ENCODE results near the gene PPP1R16B.

Gene PPP1R16B

GRCh38 chr20:38880952-38881735 lies 75.6 kb downstream of the PPP1R16B start:
- TF ChIP-seq FOXP2 (optimal IDR thresholded peaks at IDR 0.05; ENCODE audit: borderline replicate concordance, extremely low read depth, extremely low read length, insufficient read depth) (no peak), REST (IDR thresholded peaks at IDR 0.05; ENCODE audit: insufficient read depth in 1 of 2, low read depth in 2 of 2, low read length in 2 of 2) (no peak), POLR2AphosphoS5 (IDR thresholded peaks at IDR 0.05; ENCODE audit: low read depth, low read length) (no peak), SIN3A (IDR thresholded peaks at IDR 0.05; ENCODE audit: borderline replicate concordance, insufficient read depth, low read length) (no peak), TAF1 (IDR thresholded peaks at IDR 0.05; ENCODE audit: borderline replicate concordance, insufficient read depth, low read length) (no peak)

- TF ChIP-seq SIN3A (IDR thresholded peaks at IDR 0.05; ENCODE audit: borderline replicate concordance, insufficient read depth, low read length) (no peak), POLR2AphosphoS5 (IDR thresholded peaks at IDR 0.05; ENCODE audit: low read depth, low read length) (no peak), REST (IDR thresholded peaks at IDR 0.05; ENCODE audit: insufficient read depth in 1 of 2, low read depth in 2 of 2, low read length in 2 of 2) (no peak), TAF1 (IDR thresholded peaks at IDR 0.05; ENCODE audit: borderline replicate concordance, insufficient read depth, low read length) (no peak), FOXP2 (optimal IDR thresholded peaks at IDR 0.05; ENCODE audit: borderline replicate concordance, extremely low read depth, extremely low read length, insufficient read depth) (no peak)
Observed at GRCh38 chr20:38881806-38882440, 76.4 kb downstream of the PPP1R16B start.

DNA sequence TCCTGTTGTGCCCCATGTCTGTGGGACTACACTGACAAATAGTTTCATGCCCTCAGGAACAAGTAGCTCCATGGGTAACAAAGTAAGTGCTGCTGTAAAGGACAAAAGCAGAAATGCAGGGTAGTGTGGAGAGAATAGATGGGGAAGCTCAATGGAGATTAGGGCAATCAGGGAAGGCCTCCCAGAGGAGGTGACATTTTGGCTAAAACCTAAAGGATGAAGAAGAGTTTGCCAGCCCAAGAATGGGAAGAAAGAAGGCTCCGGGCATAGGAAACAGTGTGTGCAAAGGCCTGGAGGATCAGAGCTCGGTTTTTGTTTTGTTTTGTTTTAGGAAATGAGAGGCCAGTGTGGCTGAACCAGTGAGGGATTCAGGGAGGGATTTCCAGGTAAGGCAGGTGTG lies 77.1 kb downstream of the PPP1R16B start:
- no peak for TF ChIP-seq SIN3A (IDR thresholded peaks at IDR 0.05; ENCODE audit: borderline replicate concordance, insufficient read depth, low read length)
- TF ChIP-seq TAF1 (IDR thresholded peaks at IDR 0.05; ENCODE audit: borderline replicate concordance, insufficient read depth, low read length): no peak
- TF ChIP-seq FOXP2 (optimal IDR thresholded peaks at IDR 0.05; ENCODE audit: borderline replicate concordance, extremely low read depth, extremely low read length, insufficient read depth): no peak
- no peak for TF ChIP-seq POLR2AphosphoS5 (IDR thresholded peaks at IDR 0.05; ENCODE audit: low read depth, low read length)
- TF ChIP-seq REST (IDR thresholded peaks at IDR 0.05; ENCODE audit: insufficient read depth in 1 of 2, low read depth in 2 of 2, low read length in 2 of 2): no peak

DNA sequence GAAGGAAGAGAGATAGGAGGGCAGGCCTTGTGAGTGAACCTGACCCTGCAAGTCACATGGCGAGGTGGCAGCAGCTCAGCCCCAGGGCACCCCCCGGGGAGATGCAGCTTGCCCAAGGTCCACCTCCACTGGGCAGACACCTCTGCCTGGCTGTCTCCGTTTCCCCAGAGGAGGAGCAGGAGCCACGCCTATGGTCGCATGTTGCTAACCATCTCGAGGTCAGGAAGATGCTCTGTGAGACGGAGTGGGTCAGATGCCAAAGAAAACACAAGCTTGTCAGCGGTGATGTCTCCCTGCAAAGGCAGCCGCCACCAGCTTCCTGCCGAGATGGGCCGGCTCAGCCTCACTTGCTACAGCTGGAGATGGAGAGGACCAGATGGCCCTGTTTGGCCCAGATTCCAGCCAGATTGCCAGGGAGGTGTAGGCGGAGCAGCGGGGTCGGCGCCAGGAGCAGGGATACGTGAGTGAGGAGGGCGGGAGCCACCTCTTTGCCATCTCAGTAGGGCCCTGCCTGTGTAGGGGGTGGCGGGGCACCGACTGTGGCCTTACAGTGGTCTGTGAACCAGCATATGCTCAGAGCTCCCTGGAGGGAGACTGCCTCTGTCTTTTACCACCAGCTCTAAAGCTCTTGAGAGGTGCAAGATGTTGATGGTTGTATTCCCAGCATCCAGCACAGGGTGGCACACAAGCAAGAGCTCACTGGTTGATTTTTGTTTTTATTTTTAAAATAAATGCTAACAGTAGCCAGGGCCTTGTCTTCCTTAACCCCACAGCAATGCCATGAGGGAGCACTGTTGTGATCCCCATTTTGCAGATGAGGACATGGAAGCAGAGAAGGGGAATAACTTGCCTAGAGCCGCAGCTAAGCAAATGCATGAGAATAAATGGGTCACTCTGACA lies 77.8 kb downstream of the PPP1R16B start:
- TF ChIP-seq TAF1 (IDR thresholded peaks at IDR 0.05; ENCODE audit: borderline replicate concordance, insufficient read depth, low read length) (no peak), REST (IDR thresholded peaks at IDR 0.05; ENCODE audit: insufficient read depth in 1 of 2, low read depth in 2 of 2, low read length in 2 of 2) (0 out of 4 replicates have a peak, but pooled peaks have one; percentile 37 to 54), POLR2AphosphoS5 (IDR thresholded peaks at IDR 0.05; ENCODE audit: low read depth, low read length) (no peak), FOXP2 (optimal IDR thresholded peaks at IDR 0.05; ENCODE audit: borderline replicate concordance, extremely low read depth, extremely low read length, insufficient read depth) (peak; percentile 82), SIN3A (IDR thresholded peaks at IDR 0.05; ENCODE audit: borderline replicate concordance, insufficient read depth, low read length) (peak; percentile 76; the same call in 1 of the 2 replicates)
